GM12872 (cell line): ENCODE results near the gene KLHL3.

Experiments used
- TF ChIP-seq, protein P1 (sequence below): IDR thresholded peaks from 3 replicates; pipeline ENCODE4 v1.5.1; 2011; ENCODE audit warnings: low read depth, mild to moderate bottlenecking, low read length, moderate library complexity; ENCODE audit not compliant: insufficient read depth

KLHL3 gene

DNA sequence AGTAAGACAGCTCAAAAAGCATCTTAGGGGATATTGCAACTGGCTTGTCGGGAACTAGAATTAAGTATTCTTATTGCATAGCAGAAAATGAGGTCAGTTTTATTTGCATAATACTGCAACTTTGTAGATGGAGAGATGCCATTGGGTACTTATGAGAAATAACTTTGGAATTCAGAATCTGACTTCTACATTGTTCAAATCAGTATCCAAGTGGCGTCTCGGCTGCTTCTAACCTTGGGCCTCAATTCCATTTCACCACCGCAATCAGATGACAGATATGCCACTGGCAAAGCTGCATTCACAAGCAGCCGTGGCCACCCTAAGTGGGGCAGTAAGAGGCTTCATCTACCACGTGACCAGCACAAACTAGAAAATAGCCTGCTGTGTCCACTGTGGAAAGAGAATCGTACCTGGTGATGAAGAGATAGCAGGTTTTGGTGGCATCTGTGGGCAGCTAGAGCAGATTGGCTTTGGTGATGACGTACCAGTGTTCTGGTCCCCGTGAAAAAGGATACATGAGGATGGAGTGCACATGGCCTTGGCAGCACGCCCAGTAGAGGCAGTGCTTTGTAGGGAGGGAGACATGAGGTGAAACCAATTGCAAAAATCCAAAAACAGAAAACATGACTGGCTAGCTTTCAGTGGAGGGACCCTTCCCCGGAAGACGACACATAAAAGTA, 116.6 kb downstream of the KLHL3 start:
- TF ChIP-seq, protein P1, sequence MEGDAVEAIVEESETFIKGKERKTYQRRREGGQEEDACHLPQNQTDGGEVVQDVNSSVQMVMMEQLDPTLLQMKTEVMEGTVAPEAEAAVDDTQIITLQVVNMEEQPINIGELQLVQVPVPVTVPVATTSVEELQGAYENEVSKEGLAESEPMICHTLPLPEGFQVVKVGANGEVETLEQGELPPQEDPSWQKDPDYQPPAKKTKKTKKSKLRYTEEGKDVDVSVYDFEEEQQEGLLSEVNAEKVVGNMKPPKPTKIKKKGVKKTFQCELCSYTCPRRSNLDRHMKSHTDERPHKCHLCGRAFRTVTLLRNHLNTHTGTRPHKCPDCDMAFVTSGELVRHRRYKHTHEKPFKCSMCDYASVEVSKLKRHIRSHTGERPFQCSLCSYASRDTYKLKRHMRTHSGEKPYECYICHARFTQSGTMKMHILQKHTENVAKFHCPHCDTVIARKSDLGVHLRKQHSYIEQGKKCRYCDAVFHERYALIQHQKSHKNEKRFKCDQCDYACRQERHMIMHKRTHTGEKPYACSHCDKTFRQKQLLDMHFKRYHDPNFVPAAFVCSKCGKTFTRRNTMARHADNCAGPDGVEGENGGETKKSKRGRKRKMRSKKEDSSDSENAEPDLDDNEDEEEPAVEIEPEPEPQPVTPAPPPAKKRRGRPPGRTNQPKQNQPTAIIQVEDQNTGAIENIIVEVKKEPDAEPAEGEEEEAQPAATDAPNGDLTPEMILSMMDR = no peak

DNA sequence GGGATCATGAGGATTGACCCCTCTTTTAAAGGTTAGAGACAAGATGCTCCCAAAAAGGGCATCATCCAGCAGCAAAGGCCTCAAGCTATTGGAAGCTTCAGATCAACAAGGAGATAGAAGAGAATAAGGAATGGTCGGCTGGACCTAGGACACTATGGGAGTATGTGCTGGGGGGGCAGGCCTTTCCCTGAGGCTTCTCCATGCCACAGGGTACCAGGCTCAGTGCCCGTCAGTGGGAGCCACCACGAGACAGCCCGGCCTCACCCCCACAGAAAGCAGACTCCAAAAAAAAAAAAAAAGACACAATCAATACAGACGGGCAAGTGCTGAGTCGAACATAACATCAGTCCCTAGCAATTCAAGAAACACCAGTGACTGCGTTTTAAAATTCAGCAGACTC, 117.4 kb downstream of the KLHL3 start:
- TF ChIP-seq, protein P1 = no peak

DNA sequence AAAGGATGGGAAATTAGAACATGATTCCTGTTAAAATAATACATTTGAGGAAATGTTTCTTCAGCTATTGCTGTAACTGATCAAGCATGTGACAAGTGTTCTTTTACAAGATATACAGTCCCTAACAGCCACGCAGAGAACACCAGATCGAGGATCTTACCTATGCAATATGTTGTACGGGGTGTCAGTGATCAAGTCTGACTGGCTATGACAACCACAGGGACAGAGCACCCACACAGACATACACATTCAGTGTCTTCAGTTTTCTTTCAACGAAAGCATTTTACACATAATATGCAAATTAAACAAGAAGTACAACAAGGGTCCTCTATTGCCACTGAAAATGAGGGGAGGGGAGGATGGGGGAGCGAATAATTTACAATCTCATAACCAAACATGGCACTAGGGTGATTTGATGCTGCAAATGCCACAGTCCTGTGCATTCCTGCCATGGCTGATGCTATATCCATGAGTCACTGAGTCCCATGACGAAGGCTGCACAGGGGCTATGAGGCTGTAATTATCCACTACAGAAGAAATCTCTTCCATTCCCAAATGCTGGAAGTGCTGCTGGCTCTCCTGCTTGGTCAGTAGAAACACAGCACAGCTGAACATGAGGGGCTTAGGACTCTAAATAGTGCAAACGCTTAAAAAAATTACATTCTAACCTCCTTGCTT, 118.2 kb downstream of the KLHL3 start:
- TF ChIP-seq, protein P1 = no peak

DNA sequence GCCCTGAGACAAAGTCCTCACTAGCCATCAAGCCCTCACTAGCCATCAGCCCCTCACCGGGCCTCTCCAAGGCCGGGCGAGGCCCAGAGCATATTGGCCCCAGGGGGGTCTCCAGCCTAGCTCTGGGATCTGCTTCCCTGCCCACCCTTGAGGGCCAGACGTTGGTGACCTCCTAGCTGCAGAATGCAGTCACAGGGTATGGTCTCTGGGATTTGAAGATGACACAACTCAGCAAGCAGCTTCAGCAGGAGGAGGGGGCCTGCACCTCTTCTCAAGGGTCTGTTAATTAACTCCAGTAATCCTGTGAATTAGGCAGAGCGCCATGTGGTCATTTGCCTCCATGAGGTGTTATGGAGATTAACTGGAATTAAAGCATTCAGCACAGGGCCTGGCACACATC, 119.8 kb downstream of the KLHL3 start:
- TF ChIP-seq, protein P1 = no peak

DNA sequence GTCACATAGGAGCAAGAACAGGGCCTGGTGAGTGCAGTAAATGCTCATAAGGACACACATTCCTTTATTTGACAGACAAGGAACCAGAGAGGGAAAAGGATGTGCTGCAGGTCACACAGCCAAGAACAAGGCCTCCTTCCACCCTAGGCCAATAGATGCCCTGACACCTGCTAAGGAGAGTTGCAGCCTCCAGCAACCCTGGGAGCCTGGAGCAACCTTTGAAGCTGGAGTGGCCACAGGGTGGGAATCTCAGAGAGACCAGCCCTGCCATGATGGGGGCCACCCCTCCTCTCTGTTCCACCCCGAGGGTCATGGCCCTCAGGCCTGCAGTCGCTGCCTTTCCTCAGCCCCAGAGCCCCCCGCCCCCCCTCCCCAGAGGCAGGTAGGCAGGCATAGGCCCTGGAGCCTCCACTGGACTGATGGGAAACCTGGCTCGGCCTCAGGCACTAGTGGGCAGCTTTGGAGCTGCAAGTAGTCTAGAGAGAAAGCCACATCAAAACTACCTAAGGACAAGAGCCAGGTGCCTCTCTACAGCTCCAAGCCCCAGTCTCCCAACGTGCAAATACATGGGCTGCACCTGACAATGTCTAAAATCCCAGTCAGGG, 120.6 kb downstream of the KLHL3 start:
- TF ChIP-seq, protein P1 = no peak

DNA sequence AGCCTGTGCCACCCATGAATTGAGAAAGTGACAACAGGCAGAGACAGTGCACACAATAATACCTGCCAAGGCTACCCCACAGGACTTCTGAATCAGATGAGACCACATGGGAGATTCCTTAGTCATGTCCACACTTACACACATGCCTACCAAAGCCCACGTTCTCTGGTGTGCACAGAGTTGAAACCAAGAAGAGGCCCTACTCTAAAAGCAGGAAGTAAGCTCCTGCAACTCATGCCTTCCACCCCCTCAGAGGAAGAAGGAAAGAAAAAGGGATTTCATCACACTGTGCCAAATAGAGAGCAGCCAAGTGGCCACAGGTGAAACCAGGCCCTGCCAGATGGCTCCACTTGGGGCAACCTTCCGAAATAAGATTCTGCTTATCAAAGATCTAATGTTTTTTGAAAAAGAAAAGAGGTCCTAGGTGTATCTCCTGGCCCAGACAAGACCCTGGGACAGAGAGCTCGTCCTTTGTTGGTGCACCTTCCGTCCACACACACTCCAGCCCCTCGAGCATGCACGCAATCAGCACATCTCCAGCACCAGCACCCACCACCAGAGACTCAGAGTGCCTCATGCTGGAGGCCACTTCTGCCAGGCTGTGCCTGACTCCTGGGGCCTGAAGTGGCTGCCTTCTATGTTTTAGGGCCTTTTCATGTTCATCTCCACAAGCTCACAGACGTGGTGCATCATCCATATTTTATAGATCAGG, 122.2 kb downstream of the KLHL3 start:
- TF ChIP-seq, protein P1 = no peak

DNA sequence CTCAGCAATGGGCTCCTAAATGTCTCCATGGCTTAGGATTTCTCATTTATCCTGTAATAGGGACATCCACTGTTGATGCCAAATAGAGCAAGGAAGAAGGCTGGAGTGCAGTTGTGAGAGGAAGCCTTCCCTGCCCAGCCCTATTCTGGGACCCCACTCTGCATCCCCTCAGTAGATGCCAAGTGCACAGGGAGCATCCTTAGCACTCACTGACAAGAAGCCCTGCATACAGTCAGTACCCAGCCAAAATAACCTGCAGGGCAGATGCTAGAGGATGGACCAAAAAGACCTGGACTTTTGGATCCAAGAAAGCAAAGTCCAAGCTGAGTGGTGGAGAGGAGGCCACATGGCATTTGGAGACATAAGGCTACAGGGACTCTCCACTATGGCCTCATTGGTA, 123.3 kb downstream of the KLHL3 start:
- TF ChIP-seq, protein P1 = no peak
